ENCODE results near the gene KIF21A. TPM values are rescaled to one million over a fixed set of nuclear protein-coding genes. Genes with fewer than 3 reads are reported as not detected.

Gene KIF21A
- total and polyA plus RNA-seq, 2 of the 13 experiments (the other 11 are each of a cell fraction or from before 2014, with no cell fraction given), result 20.6 to 39.7 TPM

DNA sequence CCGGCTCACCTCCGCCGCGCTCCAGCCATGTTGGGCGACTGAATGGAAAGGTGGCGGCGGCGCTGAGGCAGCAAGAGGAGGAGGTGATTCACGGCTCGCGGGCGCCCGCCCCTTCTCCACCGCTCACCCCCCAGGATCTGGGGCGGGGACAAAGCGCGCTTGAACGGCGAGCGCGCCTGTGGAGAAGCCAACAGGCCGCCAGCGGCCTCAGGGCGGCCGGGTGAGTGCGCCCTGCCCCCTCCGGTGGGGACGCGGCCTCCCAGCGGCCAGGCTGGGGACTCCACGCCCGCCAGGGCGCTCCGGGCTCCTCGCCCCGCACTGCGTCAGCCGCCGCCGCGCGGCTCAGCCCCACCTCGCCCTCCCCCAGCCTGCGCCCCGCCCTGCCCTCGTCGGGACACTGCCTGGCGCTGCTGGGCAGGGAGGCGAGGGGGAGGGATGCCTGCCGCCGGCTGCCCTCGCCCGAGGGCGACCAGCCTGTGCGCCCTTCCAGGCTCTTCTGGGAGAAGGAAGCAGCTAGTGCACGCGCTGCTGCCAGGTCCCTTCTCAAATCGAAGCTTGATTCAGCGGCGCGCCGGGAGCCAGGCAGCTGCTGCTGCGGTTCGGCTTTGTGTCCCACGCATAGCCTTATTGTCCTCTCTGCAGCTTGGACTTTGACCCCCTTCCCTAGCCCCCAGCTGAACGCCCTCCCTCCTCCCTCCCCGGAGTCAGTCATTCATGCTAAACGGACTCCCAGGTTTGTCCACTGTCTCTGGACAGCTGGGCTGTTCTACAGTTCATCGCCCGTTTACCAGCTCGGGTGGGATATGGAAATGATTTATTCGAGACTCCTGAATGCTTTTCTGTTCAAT is at the start of gene KIF21A (continued):
- TF ChIP-seq ZNF225 (CRISPR knock-in tag; IDR thresholded peaks at IDR 0.05), result peak; percentile 70; the same call in 1 of the 2 replicates
- TF ChIP-seq, protein P1, sequence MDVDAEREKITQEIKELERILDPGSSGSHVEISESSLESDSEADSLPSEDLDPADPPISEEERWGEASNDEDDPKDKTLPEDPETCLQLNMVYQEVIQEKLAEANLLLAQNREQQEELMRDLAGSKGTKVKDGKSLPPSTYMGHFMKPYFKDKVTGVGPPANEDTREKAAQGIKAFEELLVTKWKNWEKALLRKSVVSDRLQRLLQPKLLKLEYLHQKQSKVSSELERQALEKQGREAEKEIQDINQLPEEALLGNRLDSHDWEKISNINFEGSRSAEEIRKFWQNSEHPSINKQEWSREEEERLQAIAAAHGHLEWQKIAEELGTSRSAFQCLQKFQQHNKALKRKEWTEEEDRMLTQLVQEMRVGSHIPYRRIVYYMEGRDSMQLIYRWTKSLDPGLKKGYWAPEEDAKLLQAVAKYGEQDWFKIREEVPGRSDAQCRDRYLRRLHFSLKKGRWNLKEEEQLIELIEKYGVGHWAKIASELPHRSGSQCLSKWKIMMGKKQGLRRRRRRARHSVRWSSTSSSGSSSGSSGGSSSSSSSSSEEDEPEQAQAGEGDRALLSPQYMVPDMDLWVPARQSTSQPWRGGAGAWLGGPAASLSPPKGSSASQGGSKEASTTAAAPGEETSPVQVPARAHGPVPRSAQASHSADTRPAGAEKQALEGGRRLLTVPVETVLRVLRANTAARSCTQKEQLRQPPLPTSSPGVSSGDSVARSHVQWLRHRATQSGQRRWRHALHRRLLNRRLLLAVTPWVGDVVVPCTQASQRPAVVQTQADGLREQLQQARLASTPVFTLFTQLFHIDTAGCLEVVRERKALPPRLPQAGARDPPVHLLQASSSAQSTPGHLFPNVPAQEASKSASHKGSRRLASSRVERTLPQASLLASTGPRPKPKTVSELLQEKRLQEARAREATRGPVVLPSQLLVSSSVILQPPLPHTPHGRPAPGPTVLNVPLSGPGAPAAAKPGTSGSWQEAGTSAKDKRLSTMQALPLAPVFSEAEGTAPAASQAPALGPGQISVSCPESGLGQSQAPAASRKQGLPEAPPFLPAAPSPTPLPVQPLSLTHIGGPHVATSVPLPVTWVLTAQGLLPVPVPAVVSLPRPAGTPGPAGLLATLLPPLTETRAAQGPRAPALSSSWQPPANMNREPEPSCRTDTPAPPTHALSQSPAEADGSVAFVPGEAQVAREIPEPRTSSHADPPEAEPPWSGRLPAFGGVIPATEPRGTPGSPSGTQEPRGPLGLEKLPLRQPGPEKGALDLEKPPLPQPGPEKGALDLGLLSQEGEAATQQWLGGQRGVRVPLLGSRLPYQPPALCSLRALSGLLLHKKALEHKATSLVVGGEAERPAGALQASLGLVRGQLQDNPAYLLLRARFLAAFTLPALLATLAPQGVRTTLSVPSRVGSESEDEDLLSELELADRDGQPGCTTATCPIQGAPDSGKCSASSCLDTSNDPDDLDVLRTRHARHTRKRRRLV (CRISPR knock-in tag; IDR thresholded peaks at IDR 0.05), result no peak
- peak; percentile 55; the same call in 1 of the 2 replicates for TF ChIP-seq SRY (CRISPR knock-in tag; IDR thresholded peaks at IDR 0.05)
- peak; percentile 63; the same call in 1 of the 2 replicates for TF ChIP-seq REPIN1 (CRISPR knock-in tag; IDR thresholded peaks at IDR 0.05; ENCODE audit: borderline replicate concordance, low read depth)
- TF ChIP-seq ZNF781 (CRISPR knock-in tag; IDR thresholded peaks at IDR 0.05; ENCODE audit: borderline replicate concordance, not compliant biosample characterization), result no peak
- TF ChIP-seq, protein P2, sequence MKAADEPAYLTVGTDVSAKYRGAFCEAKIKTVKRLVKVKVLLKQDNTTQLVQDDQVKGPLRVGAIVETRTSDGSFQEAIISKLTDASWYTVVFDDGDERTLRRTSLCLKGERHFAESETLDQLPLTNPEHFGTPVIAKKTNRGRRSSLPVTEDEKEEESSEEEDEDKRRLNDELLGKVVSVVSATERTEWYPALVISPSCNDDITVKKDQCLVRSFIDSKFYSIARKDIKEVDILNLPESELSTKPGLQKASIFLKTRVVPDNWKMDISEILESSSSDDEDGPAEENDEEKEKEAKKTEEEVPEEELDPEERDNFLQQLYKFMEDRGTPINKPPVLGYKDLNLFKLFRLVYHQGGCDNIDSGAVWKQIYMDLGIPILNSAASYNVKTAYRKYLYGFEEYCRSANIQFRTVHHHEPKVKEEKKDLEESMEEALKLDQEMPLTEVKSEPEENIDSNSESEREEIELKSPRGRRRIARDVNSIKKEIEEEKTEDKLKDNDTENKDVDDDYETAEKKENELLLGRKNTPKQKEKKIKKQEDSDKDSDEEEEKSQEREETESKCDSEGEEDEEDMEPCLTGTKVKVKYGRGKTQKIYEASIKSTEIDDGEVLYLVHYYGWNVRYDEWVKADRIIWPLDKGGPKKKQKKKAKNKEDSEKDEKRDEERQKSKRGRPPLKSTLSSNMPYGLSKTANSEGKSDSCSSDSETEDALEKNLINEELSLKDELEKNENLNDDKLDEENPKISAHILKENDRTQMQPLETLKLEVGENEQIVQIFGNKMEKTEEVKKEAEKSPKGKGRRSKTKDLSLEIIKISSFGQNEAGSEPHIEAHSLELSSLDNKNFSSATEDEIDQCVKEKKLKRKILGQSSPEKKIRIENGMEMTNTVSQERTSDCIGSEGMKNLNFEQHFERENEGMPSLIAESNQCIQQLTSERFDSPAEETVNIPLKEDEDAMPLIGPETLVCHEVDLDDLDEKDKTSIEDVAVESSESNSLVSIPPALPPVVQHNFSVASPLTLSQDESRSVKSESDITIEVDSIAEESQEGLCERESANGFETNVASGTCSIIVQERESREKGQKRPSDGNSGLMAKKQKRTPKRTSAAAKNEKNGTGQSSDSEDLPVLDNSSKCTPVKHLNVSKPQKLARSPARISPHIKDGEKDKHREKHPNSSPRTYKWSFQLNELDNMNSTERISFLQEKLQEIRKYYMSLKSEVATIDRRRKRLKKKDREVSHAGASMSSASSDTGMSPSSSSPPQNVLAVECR (CRISPR knock-in tag; IDR thresholded peaks at IDR 0.05; ENCODE audit: borderline replicate concordance), result peak; percentile 68; the same call in 1 of the 2 replicates
- peak; percentile 97 for TF ChIP-seq HNF4A (CRISPR knock-in tag; IDR thresholded peaks at IDR 0.05)
- TF ChIP-seq ZNF24 (IDR thresholded peaks at IDR 0.05), result 0 out of 2 replicates have a peak, but pooled peaks have one; percentile 65
- TF ChIP-seq, protein P3, sequence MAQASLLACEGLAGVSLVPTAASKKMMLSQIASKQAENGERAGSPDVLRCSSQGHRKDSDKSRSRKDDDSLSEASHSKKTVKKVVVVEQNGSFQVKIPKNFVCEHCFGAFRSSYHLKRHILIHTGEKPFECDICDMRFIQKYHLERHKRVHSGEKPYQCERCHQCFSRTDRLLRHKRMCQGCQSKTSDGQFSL (CRISPR knock-in tag; IDR thresholded peaks at IDR 0.05), result 0 out of 2 replicates have a peak, but pooled peaks have one; percentile 42
- TF ChIP-seq, protein P4, sequence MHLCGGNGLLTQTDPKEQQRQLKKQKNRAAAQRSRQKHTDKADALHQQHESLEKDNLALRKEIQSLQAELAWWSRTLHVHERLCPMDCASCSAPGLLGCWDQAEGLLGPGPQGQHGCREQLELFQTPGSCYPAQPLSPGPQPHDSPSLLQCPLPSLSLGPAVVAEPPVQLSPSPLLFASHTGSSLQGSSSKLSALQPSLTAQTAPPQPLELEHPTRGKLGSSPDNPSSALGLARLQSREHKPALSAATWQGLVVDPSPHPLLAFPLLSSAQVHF (CRISPR knock-in tag; IDR thresholded peaks at IDR 0.05), result 0 out of 2 replicates have a peak, but pooled peaks have one; percentile 18
- no peak for TF ChIP-seq MTA1 (CRISPR knock-in tag; IDR thresholded peaks at IDR 0.05; ENCODE audit: borderline replicate concordance)
- no peak for TF ChIP-seq TBL1XR1 (IDR thresholded peaks at IDR 0.05; ENCODE audit: borderline replicate concordance, low read length, partially characterized antibody)
- TF ChIP-seq ZMAT3 (CRISPR knock-in tag; conservative IDR thresholded peaks at IDR 0.05), result peak; percentile 16; the same call in 1 of the 2 replicates
- peak; percentile 50; the same call in 1 of the 2 replicates for TF ChIP-seq NCOA2 (CRISPR knock-in tag; IDR thresholded peaks at IDR 0.05)
- TF ChIP-seq, protein P5, sequence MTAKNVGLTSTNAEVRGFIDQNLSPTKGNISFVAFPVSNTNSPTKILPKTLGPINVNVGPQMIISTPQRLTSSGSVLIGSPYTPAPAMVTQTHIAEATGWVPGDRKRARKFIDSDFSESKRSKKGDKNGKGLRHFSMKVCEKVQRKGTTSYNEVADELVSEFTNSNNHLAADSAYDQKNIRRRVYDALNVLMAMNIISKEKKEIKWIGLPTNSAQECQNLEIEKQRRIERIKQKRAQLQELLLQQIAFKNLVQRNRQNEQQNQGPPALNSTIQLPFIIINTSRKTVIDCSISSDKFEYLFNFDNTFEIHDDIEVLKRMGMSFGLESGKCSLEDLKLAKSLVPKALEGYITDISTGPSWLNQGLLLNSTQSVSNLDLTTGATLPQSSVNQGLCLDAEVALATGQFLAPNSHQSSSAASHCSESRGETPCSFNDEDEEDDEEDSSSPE (CRISPR knock-in tag; IDR thresholded peaks at IDR 0.05), result peak; percentile 82
- TF ChIP-seq ZNF567 (CRISPR knock-in tag; IDR thresholded peaks at IDR 0.05; ENCODE audit: borderline replicate concordance), result no peak
